HFF-Myc (cell line): ENCODE data around the gene TFCP2.

Experiments used
- DNase-seq: peaks from one replicate; pipeline ENCODE4 v3.0.0-alpha.2; 2011; ENCODE audit warnings: low read depth; ENCODE audit errors: extremely low read depth
- H3K4me3 ChIP-seq: replicated peaks from 2 replicates; pipeline ENCODE4 v1.5.1; 2011; ENCODE audit warnings: low read depth, mild to moderate bottlenecking, control low read depth, low read length
- TF ChIP-seq, protein P1 (sequence below): IDR thresholded peaks from 2 replicates; pipeline ENCODE4 v1.5.1; 2012; ENCODE audit warnings: mild to moderate bottlenecking, low read depth, low read length, control low read depth; ENCODE audit errors: missing control alignments

TFCP2 gene

DNA sequence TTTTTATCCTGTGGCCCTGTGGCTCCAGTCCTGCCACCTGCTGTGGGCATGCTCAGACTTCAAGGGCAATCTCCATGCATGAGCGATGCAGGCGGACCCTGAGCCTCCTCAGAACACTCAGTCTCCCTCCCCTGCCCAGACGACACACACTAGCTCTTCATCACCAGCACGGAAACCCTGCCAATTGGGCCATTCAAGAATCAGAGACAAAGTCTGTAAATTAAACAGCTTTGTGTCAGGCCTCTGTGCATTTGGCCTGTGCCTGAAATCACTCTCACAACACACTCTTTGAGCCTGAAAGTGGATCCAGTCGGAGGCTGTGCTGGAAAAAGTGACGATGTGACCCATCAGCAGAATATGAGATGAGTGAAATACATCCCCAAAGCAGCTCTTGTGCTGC lies 32.4 kb upstream of the TFCP2 start:
- DNase-seq, result no peak
- no peak overlapping the region for H3K4me3 ChIP-seq
- TF ChIP-seq, protein P1, sequence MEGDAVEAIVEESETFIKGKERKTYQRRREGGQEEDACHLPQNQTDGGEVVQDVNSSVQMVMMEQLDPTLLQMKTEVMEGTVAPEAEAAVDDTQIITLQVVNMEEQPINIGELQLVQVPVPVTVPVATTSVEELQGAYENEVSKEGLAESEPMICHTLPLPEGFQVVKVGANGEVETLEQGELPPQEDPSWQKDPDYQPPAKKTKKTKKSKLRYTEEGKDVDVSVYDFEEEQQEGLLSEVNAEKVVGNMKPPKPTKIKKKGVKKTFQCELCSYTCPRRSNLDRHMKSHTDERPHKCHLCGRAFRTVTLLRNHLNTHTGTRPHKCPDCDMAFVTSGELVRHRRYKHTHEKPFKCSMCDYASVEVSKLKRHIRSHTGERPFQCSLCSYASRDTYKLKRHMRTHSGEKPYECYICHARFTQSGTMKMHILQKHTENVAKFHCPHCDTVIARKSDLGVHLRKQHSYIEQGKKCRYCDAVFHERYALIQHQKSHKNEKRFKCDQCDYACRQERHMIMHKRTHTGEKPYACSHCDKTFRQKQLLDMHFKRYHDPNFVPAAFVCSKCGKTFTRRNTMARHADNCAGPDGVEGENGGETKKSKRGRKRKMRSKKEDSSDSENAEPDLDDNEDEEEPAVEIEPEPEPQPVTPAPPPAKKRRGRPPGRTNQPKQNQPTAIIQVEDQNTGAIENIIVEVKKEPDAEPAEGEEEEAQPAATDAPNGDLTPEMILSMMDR, result no peak

DNA sequence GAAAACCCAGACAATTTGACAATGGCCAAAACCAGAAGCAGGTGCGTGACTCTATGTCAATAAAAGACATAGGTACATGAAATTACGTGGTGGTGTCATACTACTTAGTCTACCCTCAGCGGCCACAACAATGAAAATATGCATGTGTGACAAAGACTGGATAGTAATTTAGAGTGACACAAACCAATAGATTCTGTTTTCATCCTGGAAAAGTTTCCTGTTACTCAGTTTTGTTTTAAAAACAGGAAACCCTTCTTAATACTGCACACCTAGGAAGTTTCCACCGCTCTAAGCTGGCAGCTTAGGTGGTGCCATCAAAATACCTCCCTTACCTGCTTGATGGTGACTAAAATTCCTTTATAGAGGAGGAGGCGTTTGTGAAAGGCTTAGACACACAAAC lies 29.8 kb upstream of the TFCP2 start:
- H3K4me3 ChIP-seq, result no peak overlapping the region
- TF ChIP-seq, protein P1, result no peak
- no peak for DNase-seq

DNA sequence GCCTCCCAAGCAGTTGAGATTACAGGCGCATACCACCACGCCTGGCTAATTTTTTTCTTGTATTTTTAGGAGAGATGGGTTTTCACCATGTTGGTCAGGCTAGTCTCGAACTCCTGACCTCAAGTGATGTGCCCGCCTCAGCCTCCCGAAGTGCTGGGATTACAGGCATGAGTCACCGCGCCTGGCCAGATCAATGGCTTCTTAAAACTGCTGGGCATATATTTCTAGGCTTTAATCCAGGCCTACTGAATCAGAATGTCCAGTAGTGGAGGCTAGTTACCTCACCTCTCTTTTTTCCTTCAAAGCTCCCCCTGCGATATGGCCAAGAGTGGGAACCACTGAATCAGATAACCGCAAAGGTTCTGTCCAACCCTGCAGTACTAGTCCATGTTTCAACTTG lies 27.9 kb upstream of the TFCP2 start:
- TF ChIP-seq, protein P1, result no peak
- no peak for DNase-seq
- H3K4me3 ChIP-seq, result no peak overlapping the region

DNA sequence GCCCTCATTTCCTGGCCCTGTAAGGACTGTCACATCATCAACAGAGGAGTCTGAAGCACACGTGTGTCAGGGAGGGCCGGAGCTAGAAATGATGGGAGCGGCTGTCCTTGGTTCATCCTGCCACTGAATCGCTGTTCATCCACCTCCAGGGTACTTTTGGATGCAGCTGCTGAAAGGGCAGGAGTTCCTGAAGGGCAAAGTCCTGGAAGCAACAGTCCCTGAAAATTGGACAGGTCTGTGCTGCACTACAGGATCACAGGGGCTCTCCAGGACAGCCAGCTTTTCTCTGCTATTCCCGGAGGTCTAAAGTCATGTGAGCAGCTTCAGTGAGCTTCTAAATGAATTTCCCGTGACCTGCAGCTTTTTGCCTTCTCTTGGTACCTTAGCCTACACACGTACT lies 27.2 kb upstream of the TFCP2 start:
- TF ChIP-seq, protein P1, result no peak
- H3K4me3 ChIP-seq, result no peak overlapping the region
- no peak for DNase-seq

DNA sequence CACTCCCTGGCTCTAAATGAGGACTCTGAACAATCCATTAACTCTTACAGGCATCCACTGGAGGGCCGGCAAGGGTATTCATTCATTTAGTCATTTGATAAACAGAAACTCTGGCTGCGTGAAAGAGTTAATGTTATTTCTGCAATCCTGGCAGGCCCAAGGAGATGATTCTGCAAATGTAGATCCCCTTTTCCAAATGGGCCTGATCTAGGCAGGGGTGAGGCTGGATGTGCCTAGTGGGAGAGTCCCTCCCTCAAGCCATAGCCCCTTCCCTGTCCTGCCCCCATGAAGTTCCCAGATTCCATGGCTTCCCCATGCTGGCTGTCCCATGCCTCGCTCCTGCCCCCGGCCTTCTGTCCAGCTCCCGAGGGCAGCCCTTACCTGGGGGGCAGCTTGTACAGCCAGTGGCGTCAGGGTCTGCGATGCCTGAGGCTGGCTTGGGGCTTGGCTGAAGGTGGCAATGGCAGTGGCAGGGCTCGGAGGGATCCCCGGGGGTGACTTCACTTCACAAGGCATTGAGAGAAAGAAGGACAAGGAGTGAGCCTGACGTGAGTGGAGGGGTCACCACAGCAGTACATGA lies 26.5 kb upstream of the TFCP2 start:
- H3K4me3 ChIP-seq, result no peak overlapping the region
- DNase-seq, result no peak
- TF ChIP-seq, protein P1, result no peak

DNA sequence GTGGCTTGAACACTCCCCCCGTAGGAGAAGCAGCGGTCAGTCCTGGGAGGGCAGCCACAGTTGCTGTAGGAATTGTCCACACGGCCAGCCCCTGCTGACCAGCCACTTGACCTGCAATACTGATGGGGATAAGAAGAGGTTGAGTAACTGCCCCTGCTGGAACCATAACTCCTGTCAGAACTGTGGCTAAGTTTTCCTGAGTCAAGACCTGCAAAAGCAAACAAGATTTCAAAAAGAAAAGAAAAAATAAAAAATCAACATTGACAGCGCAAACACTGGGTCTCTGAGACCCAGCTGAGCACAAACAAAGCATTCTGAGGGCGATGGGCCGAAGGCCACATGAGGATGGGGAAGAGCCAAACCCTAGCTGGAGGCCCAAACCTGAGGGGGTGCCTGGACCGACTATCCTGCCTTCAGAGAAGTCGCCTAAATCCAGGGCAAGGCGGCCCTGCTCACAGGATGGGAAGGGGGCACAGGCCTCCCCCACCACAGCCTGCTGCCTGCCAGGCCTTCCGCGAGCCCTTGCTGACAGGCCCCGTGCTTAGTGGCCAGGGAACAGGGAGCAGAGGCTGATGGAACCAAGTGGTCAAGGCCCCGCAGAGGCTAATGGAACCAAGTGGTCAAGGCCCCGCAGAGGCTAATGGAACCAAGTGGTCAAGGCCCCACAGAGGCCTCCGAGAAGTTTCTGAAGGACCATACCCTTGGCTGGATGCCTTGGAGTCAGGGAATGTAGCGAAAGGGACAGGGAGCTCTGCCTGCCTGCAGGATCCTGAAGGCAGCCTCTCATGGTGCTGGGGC lies 25.8 kb upstream of the TFCP2 start:
- TF ChIP-seq, protein P1, result no peak
- DNase-seq, result no peak
- no peak overlapping the region for H3K4me3 ChIP-seq
